Breast epithelium (tissue), 3 donors: ENCODE data around the gene UNC93B1.
A peak's percentile ranks its signal among the peaks of the same experiment; 100 is the strongest.
"Not testable (repeated sequence)": the region's sequence is repeated elsewhere in the genome, so short reads cannot be mapped to it uniquely, and the experiment has no call there.

ENCODE experiments used
- POLR2A ChIP-seq: fragments of 450-650 bp; IDR thresholded peaks from one replicate; pipeline ENCODE4 v1.6.1; 2016; ENCODE audit warnings: antibody characterized with exemption, mild to moderate bottlenecking, moderate library complexity
- POLR2AphosphoS5 ChIP-seq, 3 donors: sonication (generic); formaldehyde crosslinking; IDR thresholded peaks; one replicate each; pipeline ENCODE4 v1.6.1; 2017; ENCODE audit warnings: antibody characterized with exemption in 3 of 3
- TF ChIP-seq, protein P1 (sequence below), 3 donors: fragments of 450-650 bp; IDR thresholded peaks; one replicate each; pipeline ENCODE4 v1.5.1; 2016 to 2017; ENCODE audit warnings: antibody characterized with exemption in 3 of 3, mild to moderate bottlenecking in 3 of 3, moderate library complexity in 3 of 3

- TF ChIP-seq, protein P1, sequence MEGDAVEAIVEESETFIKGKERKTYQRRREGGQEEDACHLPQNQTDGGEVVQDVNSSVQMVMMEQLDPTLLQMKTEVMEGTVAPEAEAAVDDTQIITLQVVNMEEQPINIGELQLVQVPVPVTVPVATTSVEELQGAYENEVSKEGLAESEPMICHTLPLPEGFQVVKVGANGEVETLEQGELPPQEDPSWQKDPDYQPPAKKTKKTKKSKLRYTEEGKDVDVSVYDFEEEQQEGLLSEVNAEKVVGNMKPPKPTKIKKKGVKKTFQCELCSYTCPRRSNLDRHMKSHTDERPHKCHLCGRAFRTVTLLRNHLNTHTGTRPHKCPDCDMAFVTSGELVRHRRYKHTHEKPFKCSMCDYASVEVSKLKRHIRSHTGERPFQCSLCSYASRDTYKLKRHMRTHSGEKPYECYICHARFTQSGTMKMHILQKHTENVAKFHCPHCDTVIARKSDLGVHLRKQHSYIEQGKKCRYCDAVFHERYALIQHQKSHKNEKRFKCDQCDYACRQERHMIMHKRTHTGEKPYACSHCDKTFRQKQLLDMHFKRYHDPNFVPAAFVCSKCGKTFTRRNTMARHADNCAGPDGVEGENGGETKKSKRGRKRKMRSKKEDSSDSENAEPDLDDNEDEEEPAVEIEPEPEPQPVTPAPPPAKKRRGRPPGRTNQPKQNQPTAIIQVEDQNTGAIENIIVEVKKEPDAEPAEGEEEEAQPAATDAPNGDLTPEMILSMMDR (IDR thresholded peaks at IDR 0.05) = not testable (repeated sequence)
- TF ChIP-seq POLR2AphosphoS5 (IDR thresholded peaks at IDR 0.05) = peak in 1 of 3 donors; percentile 19
- TF ChIP-seq POLR2A = not testable (repeated sequence)
Observed at GRCh38 chr11:67978766-67979418, 25.0 kb downstream of the UNC93B1 start.
